Measurements from ENCODE around the gene DUSP22.

DUSP22 gene

DNA sequence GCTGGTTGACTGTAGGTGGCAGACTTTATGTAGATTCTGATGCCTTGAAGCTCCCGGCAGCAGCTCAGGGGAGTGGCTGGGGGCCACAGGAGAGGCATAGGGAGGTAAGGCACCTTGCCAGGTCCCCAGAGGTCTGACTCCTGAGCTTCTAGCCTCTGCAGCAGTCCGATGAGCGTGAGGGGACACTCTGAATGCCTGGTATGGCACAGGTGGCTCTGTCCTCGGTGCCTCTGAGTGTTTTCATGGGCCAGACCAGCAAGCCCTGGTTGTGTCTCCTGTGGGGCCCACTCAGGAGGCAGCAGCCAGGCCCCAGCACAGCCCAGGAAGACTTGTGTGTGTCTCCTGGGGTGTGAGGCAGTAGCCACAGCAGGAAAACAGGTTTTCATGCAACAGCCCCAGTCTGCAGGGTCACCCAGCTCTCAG, 59.6 kb downstream of the DUSP22 start:
- DNase-seq (ENCODE audit: low read depth in 2 of 2): no peak

DNA sequence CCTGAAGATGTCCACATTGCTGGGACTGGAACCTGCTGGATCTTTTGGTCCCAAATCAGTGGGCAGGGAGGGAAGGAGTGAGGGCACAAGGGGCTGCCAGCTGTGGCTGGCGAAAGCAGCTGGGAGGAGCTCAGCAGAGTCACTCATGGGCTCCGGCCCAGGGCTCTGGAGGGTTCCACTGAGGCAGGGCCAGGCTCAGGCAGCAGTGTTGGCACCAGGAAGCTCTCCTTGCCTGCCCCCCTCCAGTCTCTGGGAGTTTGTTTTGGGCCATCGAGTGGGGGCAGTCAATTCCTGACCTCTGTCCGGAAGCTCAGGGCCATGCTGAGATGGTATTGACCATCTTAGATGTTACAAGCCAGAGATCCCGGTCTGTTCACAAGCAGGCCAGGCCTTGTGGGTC, 60.2 kb downstream of the DUSP22 start:
- no peak for DNase-seq (ENCODE audit: low read depth in 2 of 2)

DNA sequence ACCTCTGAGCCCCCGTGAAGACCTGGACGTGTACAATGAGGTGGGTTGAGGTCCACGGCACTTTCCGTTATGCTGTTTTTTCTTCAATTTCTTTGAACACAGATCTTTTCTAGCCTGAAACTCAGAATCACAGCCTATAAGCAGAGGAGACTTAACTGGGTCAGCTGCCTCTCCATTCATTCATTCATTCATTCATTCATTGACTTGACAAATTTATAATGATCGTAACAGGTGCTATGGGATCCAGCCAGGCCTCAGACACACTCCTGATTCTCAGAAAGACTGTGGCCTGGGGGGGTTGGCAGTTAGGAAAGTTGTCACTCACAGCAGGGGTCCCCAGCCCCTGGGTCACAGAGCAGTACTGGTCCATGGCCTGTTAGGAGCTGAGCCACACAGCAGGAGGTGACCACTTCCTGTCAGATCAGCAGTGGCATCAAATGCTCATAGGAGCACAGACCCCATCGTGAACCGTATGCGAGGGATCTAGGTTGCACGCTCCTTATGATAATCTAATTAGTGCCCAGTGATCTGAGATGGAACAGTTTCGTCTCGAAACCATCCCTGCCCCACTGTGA, 60.7 kb downstream of the DUSP22 start:
- no peak for DNase-seq (ENCODE audit: low read depth in 2 of 2)

DNA sequence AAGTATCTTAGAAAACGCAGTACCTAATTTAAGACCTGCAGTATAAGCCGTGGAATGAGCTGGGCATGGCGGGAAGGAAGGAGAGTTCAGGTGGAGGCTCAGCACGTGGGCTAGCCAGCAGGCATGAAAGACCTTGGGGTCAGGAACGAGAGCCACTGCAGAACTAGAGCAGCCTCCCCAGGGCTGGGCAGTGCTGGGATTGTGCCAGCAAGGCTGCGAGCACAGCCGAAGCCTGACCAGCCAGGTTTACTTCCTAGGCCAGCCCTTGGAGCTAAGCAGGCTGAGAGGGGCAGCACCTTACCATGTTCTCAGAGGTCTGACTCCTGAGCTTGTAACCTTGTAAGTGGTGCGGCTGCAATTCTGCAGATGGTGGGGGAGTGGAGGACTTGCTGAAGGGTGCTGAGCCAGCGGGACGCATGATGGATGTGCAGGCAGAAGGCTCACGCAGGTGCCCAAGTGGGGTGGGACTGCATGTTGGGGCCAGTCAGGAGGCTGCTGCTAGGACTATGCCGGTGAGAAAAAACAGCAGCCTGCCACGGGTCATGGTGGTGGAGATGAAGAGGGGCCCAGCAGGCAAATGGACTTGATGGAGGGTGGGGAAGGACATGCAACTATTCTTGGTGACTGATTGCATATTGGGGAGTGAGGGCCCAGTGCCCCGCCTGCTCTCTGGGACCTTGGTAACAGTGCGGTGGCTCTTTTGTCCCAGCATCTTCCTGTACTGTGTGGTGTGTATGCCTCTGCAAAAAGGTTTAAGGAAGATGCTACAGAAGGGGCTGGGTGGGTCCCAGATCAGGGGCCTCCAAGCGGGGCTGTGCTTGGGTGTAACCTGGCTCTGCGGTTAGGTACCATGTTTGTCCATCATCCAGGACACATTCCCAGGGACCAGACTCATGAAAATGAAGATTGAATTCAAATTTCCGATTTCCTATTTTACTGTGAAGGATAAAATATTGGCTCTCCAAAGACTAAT, 61.6 kb downstream of the DUSP22 start:
- no peak for DNase-seq (ENCODE audit: low read depth in 2 of 2)

DNA sequence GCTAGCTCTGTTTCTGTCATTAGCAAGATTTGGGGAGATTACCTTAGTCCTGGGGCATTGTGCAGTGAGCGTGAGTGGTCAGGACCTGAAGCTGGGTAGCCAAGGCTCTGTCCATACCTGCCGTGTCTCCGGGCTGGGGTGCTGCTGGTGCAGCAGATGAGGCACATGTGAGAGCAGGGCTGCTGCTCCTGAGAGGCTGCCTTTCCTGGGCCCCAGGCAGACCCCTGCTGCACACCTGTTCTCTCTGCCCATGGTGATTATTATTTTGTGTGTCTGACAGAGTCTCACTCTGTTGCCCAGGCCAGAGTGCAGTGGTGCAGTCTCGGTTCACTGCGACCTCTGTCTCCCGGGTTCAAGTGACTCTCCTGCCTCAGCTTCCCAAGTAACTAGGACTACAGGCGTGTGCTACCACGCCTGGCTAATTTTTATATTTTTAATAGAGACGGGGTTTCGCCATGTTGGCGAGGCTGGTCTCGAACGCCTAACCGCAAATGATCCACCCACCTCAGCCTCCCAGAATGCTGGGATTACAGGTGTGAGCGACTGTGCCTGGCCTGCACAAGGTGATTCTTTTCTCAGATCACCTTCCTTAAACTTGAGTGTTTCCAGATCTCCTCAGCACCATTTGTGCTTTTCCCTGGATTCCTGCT, 62.5 kb downstream of the DUSP22 start:
- DNase-seq (ENCODE audit: low read depth in 2 of 2): no peak

DNA sequence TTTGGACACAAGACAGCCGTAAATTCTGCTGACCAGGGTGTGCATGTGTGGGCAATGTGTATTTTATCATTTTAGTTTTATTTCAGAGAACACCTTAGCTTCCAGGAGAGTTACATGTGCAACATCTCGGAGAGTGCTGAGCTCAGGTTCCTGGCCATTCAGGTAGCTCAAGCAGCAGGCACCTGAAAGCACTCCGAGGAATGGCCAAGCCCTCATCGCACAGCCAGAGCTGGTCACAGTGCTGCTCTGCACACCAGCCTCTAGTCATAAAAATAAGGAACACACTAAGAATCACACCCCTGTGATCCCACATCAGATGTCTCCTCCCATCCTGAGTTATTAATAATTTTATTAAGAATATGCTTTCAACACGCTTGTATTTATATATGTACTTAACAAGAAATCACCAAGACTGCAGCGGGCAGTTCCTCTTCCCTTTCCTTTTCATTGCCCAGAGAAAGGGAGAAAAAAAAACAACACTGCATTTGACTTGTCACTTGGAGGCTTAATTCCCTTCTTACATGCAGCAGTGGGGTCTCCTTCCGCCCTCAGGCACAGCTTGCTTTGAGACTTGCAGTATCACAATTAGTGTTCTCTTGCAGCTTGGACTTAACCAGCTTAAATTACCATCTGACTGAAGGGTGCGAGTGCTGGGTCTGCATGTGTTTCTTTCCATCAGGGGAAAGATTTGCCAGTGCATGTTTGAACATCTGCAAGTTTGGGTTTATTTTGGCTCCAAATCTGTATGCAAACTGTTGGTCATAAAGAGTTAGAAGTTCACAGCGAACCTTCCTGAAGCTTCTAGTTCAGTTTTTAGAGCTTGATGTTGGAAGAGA, 63.3 kb downstream of the DUSP22 start:
- DNase-seq (ENCODE audit: low read depth in 2 of 2): no peak

DNA sequence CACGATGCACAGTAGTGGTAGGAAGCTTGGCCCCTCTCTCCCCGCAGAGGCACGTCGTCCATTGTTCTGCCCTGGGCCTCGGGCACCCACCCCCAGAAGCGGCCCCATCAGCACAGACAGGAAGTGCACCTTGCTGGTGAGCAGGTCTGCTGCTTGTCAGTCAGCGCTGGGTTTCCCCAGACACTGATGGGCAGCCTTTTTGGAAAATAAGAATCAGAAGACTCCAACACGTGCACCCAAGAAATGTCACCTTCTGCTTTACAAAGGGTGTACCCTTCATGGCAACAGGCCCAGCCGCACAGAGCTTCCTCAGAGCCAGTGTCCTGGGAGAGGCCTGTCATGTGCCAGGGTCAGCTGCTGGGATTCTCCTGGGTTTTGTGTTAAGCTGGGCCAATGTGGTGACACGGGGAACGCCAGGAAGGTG, 64.6 kb downstream of the DUSP22 start:
- no peak for DNase-seq (ENCODE audit: low read depth in 2 of 2)

DNA sequence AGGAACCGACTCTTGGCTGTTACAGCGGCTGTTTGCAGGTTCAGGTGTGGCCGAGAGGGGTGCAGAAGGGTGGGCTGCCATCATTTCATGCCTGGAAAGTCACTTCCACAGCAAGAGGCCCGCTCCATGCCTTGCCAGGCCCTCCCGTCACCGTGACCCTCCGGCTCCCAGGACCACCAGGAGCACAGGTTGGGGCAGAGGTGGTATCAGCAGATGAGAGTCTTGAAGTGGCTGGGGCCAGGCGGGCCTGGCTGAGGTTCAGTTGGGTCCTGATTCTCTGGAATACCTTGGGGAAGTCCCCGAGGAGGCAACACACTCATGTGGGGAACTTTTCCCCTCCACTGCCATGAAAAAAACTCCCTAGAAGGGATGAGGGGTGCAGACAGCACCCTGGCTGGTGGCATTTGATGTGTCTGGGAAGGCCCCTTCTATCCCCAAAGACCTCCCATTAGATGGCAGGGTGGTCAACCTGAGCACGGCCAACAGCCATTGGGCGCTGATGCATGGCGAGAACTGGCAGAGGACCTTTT, 65.0 kb downstream of the DUSP22 start:
- no peak for DNase-seq (ENCODE audit: low read depth in 2 of 2)

DNA sequence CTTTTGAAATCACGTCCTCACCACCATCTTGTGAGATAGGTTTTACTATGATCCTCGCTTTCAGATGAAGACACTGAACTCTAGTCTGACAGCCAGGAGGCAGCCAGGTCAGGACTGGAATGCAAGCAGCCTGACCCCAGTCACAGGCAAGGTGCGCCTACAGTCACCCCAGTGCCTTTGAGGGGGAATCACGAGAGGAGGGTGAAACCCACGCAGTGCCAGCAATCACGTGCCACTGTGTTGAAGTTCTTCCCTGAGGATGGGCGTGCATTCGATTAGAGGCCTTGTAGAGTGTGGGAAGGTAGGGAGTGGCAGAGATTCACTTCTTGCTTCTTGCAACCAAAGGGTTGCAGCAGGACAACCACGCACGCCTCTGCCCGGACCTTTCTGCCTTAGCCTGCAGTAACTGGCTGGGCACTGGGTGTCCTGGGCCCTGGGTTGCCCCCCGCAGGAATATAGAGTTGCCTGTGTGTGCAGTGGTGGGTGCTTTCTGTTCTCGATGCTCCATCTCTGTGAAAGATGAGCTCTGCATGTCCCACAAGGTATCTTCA, 65.6 kb downstream of the DUSP22 start:
- no peak for DNase-seq (ENCODE audit: low read depth in 2 of 2)

DNA sequence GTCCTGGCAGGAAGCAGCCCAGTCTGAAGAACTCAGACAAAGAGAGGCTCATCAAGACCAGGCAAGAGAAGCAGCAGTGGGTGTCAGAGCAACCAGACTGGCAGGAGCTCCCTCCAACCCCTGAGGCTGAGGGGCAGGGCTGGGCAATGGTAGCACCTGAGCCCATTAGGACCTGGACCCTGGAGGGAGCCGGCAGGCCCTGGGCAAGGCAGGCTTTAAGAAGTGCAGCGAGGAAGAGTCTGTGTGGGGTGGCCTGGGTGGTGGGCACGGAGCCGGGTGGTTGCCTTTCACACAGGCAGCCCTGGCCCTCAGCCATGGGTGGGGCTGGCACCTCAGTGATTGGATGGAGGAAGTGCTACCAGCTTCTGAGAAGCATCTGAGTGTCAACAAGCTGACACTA, 66.1 kb downstream of the DUSP22 start:
- DNase-seq (ENCODE audit: low read depth in 2 of 2): no peak

DNA sequence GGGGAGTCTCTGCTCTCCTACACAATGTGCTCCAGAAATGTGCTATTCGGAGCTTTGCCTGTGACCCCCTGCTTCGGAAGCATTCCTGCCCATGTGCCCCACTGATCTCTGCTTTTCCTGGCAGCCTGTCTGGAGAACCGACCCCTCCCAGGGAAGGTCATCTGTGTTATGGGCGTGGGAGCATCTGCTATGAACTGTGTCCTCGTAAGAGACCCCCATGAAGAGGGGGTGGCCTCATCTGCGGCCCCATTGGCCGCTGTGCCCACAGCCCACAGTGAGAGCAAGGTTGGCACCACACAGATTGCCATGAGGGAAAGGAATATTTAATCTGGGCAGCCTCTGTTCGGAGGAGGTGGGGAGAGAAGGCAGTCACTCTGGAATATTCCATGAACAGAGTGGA, 66.6 kb downstream of the DUSP22 start:
- DNase-seq (ENCODE audit: low read depth in 2 of 2): no peak

DNA sequence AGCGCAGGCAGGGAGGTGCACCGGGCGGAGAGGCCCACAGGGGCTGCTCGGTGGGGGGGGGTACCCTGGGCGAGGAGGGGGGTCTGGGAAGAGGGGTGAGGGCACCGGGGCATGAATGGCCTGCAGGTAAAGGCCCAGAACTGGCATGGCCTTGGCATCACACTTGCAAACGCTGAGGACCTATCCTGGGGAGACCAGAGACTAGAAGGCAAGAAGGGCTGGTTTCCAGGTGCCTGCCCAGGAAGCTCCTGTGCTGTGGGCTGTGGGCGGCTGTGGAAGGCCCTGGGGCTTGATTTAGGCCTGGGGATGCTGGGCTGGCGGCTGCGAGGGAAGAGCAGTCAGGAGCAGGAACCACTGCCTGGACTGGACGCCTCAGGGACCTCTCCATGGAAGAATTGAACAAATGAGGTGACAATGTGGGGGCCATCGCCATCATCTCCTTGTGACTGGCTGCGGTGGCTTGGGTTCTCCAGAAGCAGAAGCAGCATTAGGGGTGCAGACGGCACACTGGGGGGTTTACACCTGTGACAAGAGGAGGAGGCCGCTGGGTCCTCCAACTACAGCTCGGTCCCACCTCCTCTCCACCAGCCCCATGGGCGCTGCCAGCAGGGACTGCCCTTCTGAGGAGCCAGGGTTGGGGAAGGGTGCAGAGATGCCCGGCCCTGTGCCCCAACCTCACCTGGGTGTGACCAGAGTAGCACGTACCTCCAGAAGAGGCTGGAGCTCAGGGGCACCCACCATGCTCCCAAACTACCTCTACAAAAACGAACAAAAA, 67.2 kb downstream of the DUSP22 start:
- no peak for DNase-seq (ENCODE audit: low read depth in 2 of 2)

DNA sequence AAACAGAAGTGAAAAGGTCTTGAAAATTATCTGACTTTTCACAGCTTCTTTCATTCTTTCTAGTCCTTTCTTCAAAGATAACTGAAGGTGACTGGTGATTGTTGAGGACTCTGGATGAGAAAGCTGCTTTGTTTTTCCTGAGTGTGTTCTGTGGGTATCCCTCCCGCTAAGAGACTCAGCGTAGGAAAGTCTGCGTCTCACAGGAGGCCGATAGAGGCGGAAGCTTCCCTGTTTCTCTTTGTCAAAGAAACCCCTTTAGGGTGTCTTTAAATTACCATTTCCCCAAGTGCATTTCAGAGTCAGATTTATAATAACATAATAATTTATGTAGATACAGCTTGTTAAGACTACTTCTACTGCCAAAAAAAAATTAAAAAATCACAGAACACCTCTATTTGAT, 68.1 kb downstream of the DUSP22 start:
- no peak for DNase-seq (ENCODE audit: low read depth in 2 of 2)

DNA sequence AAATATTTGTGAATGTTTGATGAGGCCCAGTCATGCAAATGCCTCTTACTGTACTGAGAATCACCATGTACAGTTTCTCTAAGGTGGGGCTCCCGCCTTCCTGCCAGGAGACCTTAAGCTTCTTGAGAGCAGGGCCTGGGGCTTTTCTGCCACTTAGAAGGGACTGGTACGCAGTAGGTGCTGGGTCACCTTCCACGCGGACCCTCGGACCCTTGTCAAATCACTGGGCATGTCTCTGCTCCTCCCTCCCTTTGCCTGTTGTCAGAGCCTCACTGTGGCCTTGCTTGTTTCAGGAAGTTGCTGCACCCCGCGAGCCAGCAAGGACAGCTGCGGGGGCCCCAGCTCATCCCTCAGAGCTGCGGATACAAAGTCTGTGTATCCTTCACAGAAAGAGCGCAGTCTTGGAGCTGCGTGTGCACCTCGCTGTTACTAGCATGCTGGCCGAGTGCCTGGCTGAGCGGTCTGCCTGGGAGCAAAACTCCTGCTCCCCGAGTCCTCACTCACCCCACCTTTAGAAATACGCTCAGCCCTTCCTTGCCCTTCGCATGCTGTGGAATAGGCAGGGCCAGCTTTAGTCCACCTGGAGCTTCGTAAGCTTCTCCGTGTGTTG, 68.6 kb downstream of the DUSP22 start:
- DNase-seq (ENCODE audit: low read depth in 2 of 2): no peak

DNA sequence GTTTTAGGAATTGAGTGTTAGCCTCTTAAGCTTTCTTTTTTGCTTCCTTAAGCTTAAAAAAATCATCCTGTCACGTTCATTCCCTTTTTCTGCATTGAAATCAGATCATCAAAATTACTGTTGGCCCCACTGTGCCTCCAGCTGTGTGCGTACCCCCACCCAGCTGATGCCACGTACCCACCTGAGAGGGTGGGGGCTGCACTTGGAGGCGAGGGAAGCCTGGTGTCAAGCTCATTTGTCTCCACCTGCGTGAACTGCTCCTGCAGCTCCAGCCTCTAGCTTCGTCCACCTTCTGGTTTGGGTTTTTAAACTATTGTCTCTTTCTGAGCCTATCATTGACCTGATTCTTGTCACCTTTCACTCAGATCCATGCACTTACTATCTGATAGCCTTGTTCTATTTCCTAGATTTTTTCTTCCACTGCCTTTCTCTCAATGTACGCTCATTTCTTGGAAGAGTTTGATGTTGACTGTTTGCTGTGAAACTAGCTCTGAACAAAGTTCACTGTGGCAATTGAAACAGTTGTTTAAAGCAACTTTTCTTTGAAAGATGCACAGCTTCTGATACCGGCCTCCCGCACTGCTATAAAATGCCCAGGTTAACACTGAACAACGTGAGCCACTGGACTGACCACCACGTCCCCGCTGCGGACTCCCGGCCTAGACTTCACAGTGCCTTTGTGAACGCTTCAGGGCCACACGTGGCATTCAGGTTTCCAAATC, 69.3 kb downstream of the DUSP22 start:
- no peak for DNase-seq (ENCODE audit: low read depth in 2 of 2)

DNA sequence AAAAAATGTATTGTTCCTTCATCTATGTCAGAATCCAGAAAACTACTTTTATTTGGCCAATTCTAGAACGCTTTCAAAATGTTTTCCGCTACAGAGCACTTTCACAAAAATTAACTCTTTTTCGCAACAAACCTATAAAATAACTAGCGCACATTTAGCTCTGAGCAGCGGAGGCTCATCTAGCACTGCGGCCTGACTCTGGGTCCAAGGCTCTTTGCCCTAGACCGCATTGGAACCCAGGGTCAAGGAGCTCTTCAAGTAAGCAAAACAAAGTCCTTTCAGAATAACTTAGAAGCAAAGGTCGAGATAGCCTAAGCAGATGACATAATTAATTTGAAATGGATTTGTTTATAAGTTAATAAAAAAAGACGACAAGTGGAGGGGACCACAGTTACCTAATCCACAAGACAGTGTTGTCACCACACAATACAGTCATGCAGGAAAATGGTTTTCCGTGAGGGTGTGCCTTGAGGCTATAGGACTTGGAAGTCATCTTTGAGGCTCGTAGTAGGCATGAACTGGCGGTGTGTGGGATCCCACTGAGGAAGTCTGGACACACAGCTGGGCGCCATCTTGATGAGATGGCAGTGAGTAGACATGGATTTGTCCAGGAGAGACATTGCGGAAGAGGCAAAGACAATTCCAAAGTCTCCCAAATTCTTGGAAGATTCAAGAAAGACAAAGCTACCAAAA, 70.1 kb downstream of the DUSP22 start:
- no peak for DNase-seq (ENCODE audit: low read depth in 2 of 2)

DNA sequence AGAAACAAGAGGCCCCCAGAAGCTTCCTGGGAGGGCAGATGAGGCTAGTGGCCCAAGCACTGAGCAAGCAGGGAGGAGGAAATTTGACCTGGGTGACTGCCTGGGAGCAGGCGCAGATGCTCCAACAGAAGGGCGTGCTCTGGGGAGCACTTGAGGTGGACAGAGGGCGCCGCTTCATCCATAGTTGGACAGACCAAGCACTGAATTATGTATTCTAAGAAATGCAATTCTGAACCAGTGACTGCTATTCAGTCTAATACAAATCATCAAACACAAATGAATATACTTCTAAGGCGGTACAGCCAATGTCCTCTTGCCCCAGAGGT, 70.6 kb downstream of the DUSP22 start:
- DNase-seq (ENCODE audit: low read depth in 2 of 2): no peak

DNA sequence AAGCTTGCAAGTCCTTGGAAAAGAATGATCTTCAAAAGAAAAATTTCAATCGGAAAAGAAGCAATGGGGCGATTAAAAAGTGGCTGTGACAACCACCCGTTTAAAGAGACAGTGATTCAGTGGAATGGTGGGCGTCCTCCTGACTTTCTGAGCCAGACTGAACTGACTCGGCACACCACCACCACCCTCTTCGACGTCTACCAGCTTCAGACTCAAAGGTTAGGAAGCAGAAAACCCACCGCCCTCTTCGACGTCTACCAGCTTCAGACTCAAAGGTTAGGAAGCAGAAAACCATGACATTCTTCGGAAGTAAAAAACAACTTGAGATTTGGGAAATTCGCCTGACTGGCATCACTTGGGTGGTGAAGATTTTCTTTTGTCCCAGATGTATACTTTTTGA, 71.0 kb downstream of the DUSP22 start:
- no peak for DNase-seq (ENCODE audit: low read depth in 2 of 2)

DNA sequence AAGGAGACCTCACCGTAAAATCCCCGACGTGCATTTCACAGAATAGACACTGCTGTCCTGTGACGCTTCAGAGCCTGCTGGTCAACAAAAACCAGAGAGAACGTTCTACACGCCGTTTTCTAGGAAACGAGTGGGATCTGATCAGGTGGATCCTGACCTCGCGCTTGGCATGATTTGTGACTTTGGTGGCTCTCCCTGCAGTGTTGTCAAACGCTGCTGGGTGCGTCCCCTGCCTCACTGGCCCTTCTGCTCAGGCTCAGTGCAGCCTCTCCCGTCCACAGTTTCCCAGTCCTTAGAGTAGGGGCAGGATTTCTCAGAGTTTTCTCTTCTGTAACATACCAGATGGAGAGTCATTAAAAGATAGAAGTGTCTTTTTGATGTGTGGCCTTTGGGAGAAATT, 71.6 kb downstream of the DUSP22 start:
- DNase-seq (ENCODE audit: low read depth in 2 of 2): no peak
